NCI-H2196 treated with DMSO at 0.1 percent for 48 hours (cell line): ENCODE measurements around the gene ZNF358.

ENCODE experiments used
- DNase-seq: peaks from one replicate; lab custom pipeline; 2025; ENCODE audit not compliant: unreplicated experiment; lab: John Stamatoyannopoulos, UW

The ZNF358 gene

GRCh38 chr19:7554990-7555864 is 39.3 kb downstream of the ZNF358 start:
- DNase-seq, result no peak

- DNase-seq, result no peak
These were observed 40.9 kb downstream of the ZNF358 start for GRCh38 chr19:7556696-7557315.

GRCh38 chr19:7558667-7559066 is 42.8 kb downstream of the ZNF358 start:
- no peak for DNase-seq

- DNase-seq, result no peak
These were observed 43.2 kb downstream of the ZNF358 start for GRCh38 chr19:7559102-7559501.

DNA sequence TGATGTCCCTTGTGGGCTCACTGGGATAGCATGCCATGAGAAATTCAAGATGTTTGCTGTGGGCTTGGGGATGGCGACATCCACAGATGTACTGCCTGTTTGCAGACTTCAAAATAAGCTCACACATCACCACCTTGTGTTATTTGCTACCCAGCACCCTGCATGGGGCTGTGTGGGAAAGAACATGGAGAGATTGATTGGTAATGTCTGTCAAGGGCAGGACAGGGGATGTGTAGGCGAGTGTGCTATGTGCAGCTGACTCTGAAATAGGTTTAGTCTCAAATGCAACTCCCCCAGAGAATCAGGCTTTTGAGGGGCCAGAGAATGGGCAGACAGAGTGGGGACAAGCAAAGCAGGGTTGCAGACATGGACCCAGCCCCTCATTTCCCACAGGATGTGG is 44.4 kb downstream of the ZNF358 start:
- DNase-seq, result no peak

GRCh38 chr19:7561325-7561724 is 45.4 kb downstream of the ZNF358 start:
- DNase-seq, result no peak

- DNase-seq, result no peak
These were observed 46.9 kb downstream of the ZNF358 start for GRCh38 chr19:7562646-7563393.

- DNase-seq, result no peak
These were observed 49.0 kb downstream of the ZNF358 start for GRCh38 chr19:7564866-7565265.

GRCh38 chr19:7565332-7565731 is 49.4 kb downstream of the ZNF358 start:
- no peak for DNase-seq
